Posterior vena cava (tissue), 2 donors: ENCODE results near the gene B4GALT1. TPM values are rescaled to one million over a fixed set of nuclear protein-coding genes. Genes with fewer than 3 reads are reported as not detected.
"Not testable (repeated sequence)": the region's sequence is repeated elsewhere in the genome, so short reads cannot be mapped to it uniquely, and the experiment has no call there.

ENCODE experiments used
- DNase-seq: peaks from one replicate; pipeline ENCODE4 v3.0.0-alpha.2; 2020; ENCODE audit warnings: low spot score
- intact Hi-C, 2 donors: fragments of 100-400 bp; cut with DNase I; formaldehyde crosslinking; loops; one replicate each; pipeline versions ENCODE4 v1.14.1 to v1.14.2; 2022 to 2023
- total RNA-seq, 2 donors: library from RNA; stranded (reverse); fragmentation: NEBNext Ultra II Directional; extraction: Animal tissue kit (Norgen Biotek cat#: 25700); gene quantifications; one replicate each; pipeline ENCODE4 v1.2.1, GENCODE V29; 2021
- donor health status: DM: yes; HTN: yes; CAD: no.
- donor health status: DM: yes; HTN: yes; CAD: no.

The B4GALT1 gene
- total RNA-seq, 2 donors from 2014 or later, result 76.8 to 107 TPM

GRCh38 chr9:33165263-33166151, 1.6 kb downstream of the B4GALT1 start:
- intact Hi-C loops, result loop anchor here in 1 of 2 donors (5.0 to 10.0 kb wide), 2 partner anchors 37 to 61 kb away; no protein-coding TSS in a partner anchor
- DNase-seq, result no peak

DNA sequence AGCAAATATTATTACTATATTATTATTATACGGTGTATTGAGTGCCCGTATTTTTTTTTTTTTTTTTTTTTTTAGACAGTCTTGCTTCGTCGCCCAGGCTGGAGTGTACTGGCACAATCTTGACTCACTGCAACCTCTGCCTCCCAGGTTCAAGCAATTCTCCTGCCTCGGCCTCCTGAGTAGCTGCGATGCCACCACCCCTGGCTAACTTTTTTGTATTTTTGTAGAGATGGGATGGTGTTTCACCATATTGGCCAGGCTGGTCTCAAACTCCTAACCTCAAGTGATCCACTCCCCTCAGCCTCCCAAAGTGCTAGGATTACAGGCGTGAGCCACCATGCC, 2.2 kb downstream of the B4GALT1 start:
- intact Hi-C loops, result loop anchor here in 1 of 2 donors (5.0 to 10.0 kb wide), 3 partner anchors 37 to 60 kb away; no protein-coding TSS in a partner anchor
- not testable (repeated sequence) for DNase-seq

- no peak for DNase-seq
- intact Hi-C loops, result loop anchor here in 1 of 2 donors (5.0 to 10.0 kb wide), 2 partner anchors 37 to 59 kb away; no protein-coding TSS in a partner anchor
Measured at GRCh38 chr9:33164138-33164809, 2.9 kb downstream of the B4GALT1 start.

DNA sequence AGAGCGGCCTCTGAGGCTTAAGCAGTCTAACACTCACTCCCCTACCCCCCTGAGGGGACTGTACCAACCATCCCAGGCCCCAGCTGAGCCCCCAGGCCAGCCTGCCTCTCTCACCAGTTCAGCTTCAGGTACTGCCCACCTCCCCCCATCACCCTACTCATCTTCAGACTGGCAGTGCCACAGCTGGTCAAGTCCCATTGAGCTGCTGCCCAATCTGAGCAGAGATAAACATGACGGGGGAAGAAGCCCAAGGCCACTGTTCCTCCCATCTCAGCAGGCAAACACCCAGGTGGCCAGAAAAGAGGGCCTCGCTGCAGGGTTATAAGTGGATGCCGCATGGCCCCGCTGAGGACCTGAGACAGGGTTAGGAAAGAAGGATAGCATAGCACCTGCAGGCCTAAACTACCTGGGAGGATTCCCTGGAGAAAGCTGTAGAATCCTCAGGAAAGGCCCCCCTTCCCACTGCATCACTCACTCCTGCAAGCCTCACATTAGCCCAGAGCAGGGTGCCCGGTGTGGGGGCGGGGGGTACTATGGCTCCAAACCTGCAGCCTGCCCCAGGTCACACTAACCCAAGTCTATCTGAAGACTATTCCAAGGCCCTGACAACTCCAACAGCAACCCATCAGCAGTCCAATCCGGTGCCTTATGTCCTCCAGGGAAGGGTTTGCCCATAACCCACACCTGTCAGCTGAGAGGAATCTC, 3.6 kb downstream of the B4GALT1 start:
- DNase-seq, result no peak
- intact Hi-C loops, result loop anchor here in 1 of 2 donors (5.0 to 10.0 kb wide), 2 partner anchors 36 to 59 kb away; no protein-coding TSS in a partner anchor

GRCh38 chr9:33162721-33163311, 4.3 kb downstream of the B4GALT1 start:
- intact Hi-C loops, result loop anchor here in 1 of 2 donors (5.0 to 10.0 kb wide), 2 partner anchors 36 to 58 kb away; no protein-coding TSS in a partner anchor
- DNase-seq, result peak; percentile 88

DNA sequence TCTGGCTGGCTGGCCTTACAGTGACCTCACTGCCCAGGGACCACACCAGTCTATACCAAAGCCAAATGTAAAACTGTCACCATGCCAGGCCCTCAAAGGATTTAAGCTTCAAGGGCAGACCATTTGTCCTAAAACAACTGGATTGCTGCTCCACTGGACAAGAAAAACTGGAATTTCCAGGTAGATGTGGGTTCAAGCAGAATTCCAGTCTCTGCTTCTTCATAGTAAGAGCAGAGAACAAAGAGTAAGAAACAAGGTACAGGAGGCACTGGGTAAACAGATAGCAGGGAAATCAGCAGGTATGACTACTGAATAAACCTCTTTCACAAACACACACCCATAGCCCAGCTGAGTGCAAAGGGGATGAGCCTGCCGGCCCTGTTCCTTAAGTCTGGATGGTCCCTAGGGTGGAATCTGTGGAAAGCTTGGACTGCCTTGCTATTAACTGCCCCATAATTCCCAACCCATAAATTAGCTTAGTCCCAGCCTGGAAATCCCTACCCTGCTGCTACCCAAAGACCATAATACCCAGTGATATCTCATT, 5.5 kb downstream of the B4GALT1 start:
- intact Hi-C loops, result loop anchor here (2.0 to 10.0 kb wide), 3 partner anchors 34 to 63 kb away; no protein-coding TSS in a partner anchor
- no peak for DNase-seq

DNA sequence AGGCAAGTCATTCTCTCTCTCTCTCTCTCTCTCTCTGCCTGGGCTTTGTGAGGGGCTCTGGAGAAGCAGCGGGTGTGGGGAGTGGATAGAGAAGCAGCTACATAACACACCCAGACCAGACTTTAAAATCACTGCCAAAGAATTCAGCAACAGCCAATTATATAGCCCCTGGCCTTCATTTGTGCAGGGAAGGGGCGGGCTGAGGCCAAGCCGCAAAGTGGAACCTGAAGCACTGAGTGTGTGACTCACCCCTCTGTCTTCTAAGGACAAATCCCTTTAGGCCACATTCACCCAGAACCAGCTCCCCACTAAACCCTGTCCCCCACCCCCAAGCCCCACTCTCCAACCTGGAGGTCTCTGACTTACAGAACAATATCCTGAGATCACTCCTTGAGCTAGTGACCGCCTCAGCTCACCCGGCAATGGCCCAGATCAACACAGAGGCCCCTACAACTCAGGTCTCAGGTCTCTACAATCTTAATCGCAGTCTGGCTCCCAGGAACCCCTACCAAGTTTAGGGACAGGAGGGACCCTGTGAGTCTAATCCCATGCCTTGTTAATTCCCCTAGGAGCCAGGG, 6.0 kb downstream of the B4GALT1 start:
- intact Hi-C loops, result loop anchor here (2.0 to 10.0 kb wide), 3 partner anchors 34 to 64 kb away; no protein-coding TSS in a partner anchor
- peak; percentile 84 for DNase-seq

DNA sequence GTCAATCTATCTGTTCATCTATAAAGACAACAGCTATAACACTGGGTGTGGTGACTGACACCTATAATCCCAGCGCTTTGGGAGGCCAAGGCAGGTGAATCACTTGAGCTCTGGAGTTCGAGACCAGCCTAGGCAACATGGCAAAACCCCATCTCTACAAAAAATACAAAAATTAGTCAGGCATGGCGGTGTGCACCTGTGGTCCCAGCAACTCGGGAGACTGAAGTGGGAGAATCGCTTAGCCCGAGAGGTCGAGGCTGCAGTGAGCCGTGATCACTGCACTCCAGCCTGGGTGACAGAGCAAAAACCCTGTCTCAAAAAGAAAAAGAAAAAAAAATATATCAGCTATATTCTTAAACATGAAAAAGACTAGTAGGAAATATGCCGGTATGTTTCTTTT, 6.7 kb downstream of the B4GALT1 start:
- peak; percentile 36 for DNase-seq
- intact Hi-C loops, result loop anchor here (2.0 to 10.0 kb wide), 3 partner anchors 33 to 64 kb away; no protein-coding TSS in a partner anchor

DNA sequence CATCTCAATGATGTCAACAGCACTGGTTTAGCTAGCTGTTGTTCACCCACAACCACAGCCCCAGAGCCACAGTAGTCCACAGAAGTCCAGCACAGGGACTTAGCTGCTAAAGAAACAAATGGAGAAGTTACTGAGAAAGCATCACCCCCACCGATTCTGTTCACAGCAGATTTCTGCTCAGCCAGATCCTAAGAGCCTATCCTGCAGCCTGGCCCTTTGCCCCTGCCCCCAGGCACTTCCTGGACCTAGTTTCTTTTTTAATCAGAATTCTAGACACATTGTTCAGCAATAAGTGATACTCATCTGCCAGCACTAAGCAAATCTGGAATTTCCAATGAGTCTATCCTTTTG, 7.4 kb downstream of the B4GALT1 start:
- peak; percentile 92 for DNase-seq
- intact Hi-C loops, result loop anchor here (2.0 to 10.0 kb wide), 4 partner anchors 32 to 65 kb away; no protein-coding TSS in a partner anchor

DNA sequence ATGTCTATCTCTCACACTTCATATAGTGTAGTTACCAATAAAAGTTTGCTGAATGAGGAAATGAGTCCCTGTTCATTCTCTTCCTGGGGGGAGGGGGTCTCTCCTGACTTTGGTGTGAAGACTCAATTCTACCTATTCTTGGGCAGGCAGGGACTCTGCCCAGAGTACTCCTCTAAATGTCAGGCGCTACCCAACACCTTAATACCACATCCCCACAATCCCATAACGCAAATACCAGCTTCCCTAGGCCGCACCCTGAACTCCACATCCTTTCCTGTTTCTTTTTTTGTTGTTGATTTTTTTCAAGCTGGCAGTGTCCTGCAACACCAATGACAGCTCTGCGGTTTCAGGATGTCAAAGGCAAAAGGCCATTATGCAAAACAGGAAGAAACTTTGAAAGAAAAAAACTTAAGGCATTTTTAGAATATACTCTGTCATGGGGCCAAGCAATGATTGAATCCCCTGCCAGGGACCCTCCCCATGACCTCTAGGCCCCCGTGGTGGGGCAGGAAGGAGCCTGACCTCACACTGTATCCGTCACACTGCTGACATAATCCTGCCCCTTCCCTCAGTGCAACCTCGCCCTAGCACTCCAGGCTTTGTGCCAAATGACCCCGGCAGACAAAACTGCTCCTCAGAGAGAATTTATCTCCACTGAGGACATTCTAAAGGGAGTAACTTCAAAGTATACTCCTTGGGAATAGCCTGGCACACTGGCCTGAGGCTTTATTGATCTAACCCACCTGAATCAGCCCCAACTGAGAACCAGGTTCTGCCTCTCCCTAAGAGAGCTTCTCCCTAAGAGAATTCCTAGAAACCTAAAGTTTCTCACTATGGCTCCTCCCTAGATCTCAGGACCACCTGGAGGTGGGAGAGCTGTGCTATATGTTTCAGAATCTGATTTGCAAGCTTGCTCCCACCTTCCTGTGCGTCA, 8.0 kb downstream of the B4GALT1 start:
- peak; percentile 94 for DNase-seq
- intact Hi-C loops, result loop anchor here in 1 of 2 donors (10.0 kb wide), 1 partner anchor 46 kb away; no protein-coding TSS in a partner anchor

- intact Hi-C loops, result loop anchor here in 1 of 2 donors (10.0 kb wide), 1 partner anchor 47 kb away; no protein-coding TSS in a partner anchor
Measured at GRCh38 chr9:33157960-33158842, 8.9 kb downstream of the B4GALT1 start.

GRCh38 chr9:33155393-33155792, 11.7 kb downstream of the B4GALT1 start:
- intact Hi-C loops, result loop anchor here in 1 of 2 donors (10.0 kb wide), 1 partner anchor 49 kb away; no protein-coding TSS in a partner anchor
- no peak for DNase-seq

More at GRCh38 chr9:33157960-33158842, 8.9 kb downstream of the B4GALT1 start:
- peak; percentile 45 for DNase-seq

DNA sequence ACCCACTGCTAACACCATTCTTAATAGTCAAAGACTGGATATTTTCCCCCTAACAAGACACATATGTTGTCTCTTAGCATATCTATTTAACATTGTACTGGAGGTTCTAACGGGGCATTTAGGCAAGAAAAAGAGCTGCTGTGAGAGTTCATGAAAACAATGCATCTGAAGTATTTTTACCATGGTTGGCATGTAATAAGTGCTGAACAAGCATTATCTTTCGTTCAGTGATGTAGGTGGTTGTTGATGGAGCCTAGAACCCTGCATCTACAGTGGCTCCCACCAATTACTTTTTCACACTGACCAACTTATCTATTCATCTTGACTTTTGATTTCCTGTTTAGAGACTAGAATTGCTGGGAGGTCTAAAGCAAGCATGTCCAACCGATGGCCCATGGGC, 12.8 kb downstream of the B4GALT1 start:
- intact Hi-C loops, result loop anchor here in 1 of 2 donors (10.0 kb wide), 1 partner anchor 50 kb away; no protein-coding TSS in a partner anchor
- peak; percentile 29 for DNase-seq

DNA sequence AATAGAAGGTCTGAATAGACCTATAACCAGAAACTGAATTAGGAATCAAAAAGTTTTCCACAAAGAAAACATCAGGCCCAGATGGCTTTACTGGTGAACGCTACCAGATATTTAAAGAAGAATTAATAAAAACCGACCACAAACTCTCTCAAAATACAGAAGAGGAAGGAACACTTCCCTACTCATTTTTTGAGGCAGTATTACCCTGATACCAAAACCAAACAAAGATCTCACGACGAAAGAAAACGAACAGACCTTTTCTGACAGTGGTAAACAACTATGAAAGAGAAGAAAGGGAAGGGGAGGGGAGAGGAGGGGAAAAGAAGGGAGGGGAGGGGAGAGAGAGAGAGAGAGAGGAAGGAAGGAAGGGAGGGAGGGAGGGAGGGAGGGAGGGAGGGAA, 13.5 kb downstream of the B4GALT1 start:
- no peak for DNase-seq
- intact Hi-C loops, result loop anchor here in 1 of 2 donors (10.0 kb wide), 1 partner anchor 51 kb away; no protein-coding TSS in a partner anchor

DNA sequence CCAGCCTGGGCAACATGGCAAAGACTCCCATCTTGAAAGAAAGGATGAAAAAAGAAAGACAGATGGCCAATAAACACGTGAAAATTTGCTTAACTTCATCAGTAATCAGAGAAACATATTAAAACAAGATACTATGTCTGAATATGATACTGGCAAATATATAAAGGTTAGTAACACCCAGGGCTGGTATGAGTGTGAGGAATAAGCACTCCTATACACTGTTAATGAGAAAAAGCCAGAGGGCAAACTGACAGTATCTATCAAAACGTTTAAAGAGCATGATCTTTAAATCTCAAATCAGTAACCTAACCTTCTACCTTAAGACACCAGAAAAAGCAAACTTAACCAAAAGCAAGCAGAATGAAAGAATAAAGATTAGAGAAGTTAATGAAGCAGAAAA, 14.1 kb downstream of the B4GALT1 start:
- intact Hi-C loops, result loop anchor here in 1 of 2 donors (10.0 kb wide), 1 partner anchor 52 kb away; no protein-coding TSS in a partner anchor
- no peak for DNase-seq

DNA sequence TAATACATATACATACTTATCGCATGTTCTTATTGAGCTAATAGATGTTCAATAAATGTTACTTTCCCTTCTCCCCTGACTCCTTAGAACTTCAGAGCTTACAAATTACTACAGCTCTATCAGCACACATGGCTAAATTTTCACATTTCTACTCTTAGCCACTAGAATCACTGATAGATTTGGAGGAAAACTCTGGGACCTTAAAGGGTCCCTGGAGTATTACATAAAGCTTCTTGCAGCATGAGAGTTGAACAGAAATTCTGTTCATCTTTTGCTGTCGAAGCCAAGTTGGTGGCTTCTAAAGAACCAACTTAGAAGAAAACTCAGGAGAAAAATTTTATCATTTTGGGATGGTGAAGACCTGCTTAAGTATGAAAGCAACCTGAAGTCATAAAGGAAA, 15.5 kb downstream of the B4GALT1 start:
- DNase-seq, result no peak
- intact Hi-C loops, result loop anchor here in 1 of 2 donors (10.0 kb wide), 1 partner anchor 53 kb away; no protein-coding TSS in a partner anchor
